Right renal cortex interstitium (tissue), 3 donors: Measurements from ENCODE around the gene UBE2J2. TPM values are rescaled to one million over a fixed set of nuclear protein-coding genes. Genes with fewer than 3 reads are reported as not detected.
"Not testable (repeated sequence)": the region's sequence is repeated elsewhere in the genome, so short reads cannot be mapped to it uniquely, and the experiment has no call there.

Source experiments
- DNase-seq, 3 donors: peaks; one replicate each; pipeline ENCODE4 v3.0.0-alpha.2; 2013; ENCODE audit warnings: low read depth in 3 of 3, low spot score in 2 of 3
- polyA plus RNA-seq, 3 donors: library from polyadenylated mRNA; unstranded; fragments of 120-200 nt; gene quantifications; one replicate each; pipeline ENCODE4 v1.2.1, GENCODE V29; 2013; ENCODE audit not compliant: insufficient read length in 3 of 3

UBE2J2 gene
- polyA plus RNA-seq, 3 donors, result 40.5 to 42.7 (median 42.1) TPM

DNA sequence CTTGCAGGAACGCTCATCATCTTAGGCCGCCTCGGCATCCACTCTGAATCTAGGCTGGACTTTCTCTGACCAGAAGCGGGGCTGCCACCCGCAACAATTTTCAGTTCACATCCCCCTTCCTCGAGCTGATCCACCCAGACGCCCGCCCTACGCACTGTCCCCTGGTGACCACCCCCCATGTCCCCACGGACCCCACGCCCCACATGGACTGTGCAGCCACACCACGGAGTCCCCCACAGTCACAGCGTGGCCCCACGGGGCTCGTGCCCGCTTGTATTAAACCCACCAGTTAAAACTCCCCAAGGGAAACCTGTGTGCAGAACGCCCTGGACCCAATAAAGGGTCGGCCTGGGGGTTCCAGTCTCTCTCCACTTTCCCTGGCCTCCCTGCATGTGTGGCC, 14.1 kb downstream of the UBE2J2 start:
- DNase-seq, result no peak

DNA sequence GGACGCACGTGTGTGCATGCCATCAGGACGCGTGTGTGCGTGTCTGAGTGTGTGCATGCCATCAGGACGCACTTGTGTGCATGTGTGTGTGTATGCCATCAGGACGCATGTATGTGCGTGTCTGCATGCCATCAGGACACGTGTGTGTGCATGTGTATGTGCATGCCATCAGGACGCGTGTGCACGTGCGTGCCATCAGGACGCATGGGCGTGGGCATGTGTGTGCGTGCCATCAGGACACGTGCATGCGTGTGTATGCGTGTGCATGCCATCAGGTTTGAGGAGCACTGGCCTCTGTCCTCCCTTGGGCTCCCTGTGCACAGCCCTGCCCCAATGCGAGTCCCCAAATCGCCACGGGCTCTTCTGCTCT, 14.6 kb downstream of the UBE2J2 start:
- DNase-seq, result no peak

DNA sequence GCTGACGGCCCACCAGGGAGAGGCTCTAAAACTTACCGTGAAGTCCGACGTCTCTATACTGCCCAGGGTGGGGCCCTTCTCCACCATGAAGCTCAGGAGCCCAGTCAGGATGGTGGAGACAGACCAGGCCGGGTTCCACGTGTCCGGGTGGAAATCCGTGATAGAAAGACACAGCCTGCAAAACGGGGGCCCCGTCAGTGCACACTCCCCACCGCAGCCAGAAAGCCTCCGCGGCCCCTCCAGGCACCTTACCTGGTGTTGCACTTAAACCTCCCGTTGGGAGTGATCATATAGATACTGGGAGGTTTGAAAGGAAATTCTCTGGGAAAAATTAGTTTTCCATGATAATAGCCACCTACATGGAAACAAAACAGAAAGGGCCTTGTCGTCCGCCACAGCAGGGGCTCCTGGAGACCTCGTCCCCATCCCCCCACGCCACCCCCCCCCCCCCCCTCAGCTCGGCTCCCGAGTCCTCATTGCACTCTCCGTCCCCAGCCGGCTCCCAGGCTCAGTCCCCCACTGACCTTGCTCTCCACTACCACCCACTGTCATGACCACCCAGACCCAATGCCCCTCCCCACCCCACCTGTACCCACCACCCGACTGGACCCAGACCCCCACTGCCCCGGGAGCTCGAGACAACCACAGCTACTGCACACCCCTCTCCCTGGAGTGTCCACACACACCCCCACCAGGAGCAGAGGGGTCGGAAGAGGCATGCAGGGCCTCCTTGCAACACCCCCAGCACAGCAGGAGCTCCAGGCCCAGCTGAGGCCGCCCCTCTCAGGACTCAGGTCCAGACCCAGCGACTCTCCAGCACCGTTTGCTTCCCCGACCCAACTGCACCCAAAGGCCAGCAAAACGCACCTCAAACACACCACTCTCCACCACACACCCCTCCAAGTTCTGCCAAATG, 16.4 kb downstream of the UBE2J2 start:
- no peak for DNase-seq

DNA sequence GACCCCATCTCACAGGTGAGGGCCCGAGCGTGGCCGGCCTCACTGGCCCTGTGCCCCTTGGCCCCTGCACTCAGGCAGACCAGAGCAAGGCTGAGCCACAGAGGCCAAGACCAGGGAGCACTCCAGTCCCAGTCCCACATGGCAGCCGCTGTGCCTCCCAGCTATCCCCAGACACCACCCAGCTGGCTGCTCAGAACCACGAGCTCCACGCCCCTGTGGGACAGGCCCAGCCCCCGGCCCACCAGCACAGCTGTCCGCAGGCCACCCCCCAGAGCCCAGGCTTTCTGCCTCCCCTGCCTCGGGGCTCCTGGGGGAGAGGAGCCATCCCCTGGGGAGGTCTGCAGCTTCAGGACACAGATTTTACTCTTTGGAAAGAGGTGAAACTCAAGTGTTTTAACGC, 18.0 kb downstream of the UBE2J2 start:
- DNase-seq, result no peak

DNA sequence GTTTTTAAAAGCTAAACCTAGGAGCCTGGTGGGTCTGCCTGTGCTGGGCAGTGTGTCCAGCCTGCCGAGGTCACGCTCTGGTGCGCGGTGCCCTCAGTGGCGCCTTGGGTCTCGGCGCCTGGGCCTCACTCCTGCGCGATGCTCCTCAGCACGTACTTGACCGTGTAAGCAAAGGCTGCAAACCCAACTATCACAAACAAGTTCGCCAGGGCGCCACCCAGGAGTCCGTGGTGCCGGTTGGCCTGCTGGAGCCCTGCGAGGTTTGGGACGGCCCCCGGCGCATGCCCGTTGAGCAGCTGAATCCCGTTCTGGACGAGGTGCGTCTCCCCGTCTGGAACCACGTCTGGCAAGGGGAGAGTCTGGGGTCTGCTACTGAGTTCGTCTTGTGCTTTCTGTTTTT, 18.6 kb downstream of the UBE2J2 start:
- no peak for DNase-seq

DNA sequence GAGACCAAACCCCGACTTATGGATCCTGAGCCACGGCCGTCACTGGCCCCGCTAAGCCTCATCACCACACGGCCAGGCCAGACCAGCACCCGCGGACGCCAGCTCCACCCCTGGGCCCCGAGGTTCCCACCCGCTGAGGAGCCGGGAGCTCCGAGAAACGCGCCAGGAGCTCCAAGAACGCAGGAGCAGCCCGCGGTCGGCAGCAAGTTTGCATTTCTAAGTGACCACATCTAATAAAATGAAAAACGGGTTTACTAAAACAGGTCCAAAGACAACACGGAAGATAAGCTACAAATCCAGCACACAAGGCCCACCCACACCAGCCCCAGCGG, 19.0 kb downstream of the UBE2J2 start:
- DNase-seq, result no peak

DNA sequence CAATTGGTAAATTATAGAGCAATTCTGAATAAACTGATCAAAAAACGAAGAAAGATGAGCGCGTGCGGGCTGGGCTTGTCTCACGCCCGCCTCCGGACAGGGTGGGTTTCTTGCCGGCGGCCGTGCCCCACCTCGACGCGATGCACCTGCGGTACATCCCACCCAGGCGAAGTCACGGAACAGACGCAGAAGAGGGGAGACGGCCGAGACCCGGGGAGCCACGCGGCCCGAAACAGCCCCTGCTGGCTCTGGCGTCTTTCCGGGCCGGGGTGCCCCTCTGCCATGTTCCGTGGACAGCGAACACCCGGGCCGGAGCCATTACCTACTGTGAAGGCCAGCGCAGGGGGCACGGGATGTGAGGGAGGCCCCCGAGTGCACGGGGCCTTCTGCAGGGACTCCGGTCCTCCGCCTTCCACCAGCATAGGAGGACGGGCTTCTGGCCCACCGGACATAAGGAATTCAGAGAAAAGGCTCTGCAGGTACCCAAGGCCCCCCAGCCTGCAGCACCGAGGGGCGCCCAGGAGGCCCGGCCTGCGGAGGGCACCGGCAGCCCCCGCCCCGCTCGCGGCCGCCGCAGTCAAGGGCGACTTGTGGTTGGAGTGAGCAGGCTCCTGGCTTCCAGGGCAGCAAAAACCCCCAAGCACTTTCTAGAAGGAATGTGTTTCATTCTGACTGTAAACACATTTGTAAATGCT, 19.5 kb downstream of the UBE2J2 start:
- no peak for DNase-seq

DNA sequence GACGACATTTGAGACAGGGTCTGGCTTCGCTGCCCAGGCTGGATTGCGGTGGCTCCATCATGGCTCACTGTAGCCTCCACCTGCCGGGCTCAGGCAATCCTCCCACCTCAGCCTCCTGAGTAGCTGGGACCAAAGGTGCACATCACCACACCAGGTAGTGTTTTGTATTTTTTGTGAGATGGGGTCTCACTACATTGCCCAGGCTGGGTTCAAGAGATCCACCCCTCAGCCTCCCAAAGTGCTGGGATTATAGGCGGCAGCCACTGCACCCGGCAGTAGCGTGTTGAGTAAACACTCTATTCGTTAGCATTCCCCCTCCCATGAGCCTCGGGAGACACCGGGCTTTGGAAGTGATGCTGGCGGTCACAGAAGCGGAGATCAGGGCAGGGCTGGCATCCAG, 20.3 kb downstream of the UBE2J2 start:
- DNase-seq, result no peak

DNA sequence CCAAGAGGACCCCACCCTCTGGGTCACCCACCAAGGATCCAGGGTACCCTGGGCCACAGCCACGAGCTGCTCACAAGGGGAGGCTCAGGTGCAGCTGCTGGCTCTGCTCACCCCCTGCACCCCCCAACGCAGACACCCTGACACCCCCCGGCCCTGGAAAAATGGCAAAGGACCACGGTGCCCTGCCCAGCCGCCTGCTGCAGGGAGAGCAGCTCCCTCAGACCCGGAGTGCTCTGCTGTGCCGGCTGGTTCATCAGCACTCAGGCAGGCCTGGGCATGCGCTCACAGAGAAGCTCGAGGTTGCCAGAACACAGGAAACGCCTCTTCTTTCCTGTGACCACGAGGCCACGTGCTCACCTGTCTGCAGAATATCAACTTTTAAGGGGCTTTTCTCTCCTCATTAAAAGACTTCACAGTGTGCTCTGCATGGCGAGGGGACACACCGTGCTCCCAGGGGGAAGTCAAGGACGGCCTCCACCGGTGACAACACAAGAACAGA, 22.8 kb downstream of the UBE2J2 start:
- no peak for DNase-seq

DNA sequence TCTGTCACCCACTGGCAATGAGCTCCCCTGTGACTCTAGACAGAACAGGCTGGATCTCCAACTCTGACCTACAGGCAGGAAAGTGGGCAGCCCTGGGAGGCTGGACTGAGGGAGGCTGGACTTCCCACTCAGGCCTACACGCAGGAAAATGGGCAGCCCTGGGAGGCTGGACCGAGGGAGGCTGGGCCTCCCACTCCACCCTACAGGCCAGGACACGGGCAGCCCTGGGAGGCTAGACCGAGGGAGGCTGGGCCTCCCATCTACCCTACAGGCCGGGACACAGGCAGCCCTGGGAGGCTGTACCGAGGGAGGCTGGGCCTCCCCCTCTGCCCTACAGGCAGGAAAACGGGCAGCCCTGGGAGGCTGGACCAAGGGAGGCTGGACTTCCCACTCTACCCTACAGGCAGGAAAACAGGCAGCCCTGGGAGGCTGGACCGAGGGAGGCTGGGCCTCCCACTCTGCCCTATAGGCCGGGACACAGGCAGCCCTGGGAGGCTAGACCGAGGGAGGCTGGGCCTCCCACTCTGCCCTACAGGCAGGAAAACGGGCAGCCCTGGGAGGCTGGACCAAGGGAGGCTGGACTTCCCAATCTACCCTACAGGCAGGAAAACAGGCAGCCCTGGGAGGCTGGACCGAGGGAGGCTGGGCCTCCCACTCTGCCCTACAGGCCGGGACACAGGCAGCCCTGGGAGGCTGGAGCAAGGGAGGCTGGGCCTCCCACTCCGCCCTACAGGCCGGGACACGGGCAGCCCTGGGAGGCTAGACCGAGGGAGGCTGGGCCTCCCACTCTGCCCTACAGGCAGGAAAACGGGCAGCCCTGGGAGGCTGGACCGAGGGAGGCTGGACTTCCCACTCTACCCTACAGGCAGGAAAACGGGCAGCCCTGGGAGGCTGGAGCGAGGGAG, 25.4 kb downstream of the UBE2J2 start:
- not testable (repeated sequence) for DNase-seq

DNA sequence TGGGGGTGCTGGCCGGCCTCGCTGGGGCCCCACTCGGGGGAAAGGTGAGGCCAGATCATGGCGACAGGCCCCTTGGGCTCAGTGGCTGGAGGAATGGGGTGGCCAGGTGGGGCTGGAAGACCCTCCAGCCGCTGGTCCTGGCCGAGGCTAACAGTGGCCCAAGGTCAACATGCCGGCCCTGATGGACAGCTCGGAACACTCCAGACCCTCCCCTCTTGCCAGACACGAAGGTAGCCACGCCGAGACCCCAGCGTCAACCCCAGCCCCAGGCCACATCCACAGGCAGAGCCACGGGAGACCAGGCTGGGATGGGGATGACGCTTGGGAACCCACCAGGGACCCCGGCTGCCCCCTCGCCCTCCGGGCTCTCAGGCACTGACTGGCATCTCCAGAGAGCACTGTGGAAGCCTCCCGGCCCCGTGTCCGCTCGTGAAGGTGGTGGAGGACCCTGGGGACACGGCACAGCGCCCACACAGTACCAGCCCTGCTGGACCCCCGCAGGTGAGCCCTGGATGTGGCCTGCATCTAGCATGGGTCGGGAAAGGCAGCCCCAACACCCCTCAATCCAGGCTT, 26.2 kb downstream of the UBE2J2 start:
- DNase-seq, result no peak

DNA sequence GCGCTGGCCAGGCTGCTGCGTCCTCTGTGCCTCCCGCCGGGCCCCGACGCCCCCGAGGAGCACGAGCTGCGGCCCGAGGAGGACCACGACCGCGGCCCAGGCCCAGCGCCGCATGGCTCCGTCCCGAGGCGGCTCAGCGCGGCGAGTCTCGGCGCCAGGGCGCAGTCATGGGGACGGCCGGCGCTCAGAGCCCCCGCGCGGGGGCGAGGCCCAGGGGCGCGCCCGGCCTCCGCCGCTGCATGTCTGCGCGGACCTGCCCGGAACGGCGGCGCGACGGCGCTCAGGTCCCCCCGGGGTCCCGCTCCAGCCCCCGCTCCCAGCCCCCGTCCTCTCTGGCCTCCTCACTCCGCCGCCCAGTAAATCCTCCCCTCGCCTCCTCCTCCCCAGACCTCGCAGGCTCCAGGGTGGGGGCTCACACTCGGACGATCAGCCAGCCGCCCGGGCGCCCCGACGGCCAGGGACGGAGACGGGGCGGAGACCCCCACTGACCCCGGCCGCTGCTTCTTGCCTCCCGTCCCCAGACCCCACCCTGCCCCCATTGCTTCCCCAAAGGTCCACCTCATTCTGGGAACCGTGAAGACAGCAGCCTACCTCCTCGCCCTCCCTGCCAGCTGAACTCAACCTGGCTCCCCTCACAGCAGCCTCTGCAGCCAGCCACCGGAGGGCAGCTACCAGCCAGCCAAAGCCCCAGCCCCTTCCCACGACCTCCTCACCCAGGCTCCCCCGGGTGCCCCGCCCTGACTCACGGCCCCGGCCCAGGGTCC, 26.9 kb downstream of the UBE2J2 start, which contains the start of gene C1QTNF12:
TSS of gene C1QTNF12 (minus strand) at position 146 of the 764 bp plus-strand sequence. CDS start at position 114, 32 bp downstream.
- no peak for DNase-seq

DNA sequence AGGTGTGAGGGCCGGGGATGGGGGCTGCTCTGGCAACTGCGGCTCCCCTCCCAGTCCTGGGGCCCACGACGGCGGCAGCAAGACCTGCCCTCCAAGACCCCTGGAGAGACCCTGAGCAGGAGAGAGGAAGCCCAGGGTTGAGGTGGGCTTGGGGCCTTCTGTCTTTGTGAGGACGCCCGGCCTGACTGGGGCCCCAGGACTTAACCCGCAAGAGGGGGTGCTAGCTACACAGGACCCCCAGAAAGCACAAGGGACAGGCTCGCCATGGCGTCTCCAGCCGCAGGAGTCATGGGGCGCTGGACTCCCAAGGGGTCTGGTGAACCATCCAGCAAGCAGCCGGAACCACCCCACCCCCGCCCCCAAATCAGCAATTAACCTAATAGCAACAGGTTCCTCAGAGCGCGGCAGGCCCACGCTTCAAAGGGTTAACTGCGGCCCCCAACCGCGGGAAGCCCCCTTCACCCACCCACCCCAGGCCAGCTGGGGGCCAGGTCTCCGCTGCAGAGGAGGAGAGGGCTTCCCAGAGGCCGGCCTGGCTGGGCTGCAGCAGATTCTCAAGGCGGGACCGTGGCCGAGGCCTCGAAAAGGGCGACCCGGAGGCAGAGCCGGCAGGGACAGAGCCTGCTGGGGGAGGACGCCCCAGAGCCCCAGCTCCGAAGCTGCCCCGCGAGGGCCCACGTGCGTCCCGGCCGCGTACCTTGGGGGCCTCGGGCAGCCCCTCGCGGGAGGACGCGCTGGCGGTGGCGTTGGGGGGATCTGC, 27.7 kb downstream of the UBE2J2 start:
- DNase-seq, result no peak

DNA sequence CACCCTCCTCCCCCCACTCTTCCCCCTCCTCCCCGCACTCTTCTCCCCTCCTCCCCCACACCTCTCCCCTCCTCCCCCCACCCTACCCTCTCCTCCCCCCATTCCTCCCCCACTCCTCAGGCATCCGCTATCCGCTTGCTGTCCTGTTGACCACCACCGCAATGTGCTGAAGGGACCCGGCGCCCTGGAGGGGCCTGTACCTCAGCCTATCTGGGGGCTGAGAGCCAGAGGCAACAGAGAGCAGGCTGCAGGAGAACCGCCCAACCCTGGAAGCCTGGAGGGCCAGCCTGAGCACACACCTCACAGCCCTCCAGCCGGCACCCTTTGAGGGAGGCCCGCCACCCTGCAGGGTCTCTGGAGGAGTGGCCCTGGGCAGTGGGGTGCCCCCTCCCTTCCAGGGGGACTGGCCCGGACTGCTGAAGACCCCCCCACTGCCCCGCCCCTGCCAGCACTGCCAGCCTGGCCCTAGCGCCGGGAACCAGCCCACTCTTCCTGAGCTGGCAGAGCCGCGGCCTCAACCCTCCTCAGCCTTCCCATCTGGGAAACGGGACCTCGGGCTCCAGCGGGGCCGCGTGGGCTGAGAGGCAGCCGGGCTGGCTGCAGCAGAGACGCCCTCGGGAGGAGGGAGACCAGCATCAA, 28.4 kb downstream of the UBE2J2 start:
- no peak for DNase-seq

DNA sequence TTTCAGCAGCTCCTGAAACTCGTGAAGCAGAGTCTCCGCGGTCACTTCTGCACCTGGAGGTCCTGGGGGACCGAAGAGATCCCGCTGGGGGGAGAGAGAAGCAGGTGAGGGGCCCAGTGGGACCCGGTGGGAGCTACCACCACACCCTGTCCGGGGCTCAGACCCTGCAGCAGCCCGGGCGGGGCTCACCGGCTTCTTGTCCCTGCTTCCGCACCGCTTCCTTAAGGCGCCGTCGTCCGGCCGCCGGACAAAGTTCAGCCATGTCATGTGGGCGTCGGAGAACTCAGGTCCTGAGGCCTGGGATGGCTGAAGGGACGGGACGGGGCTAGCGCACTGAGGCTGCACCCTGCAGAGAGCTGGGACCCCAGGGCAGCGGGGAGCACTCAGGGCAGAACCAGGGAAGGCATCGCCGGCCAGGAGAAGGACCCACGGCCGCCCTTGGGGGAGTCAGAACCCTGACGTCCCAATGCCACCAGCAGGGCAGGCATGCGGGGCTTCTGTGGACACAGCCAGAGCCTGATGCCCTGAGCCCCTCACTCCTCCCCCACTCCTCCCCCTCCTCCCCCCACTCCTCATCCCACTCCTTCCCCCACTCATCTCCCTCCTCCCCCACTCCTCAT, 29.4 kb downstream of the UBE2J2 start:
- DNase-seq, result no peak

DNA sequence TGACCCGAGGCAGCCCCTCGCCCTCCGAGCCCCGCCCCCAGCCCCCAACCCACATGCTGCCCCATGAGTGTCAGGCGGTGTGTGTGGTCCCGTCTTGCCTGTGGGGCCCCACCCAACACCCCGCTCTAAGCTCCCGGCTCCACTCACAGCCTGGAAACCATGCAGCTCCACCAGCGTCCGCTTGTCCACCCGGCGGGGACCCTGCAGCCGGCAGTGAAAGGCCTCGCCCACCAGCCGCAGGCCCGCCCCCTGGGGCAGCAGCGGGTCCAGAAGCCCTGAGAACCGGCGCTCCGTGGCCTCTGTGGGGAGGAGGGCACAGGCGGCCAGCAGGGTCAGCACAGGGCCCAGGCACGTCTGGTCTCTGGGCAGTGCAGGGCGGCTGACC, 29.9 kb downstream of the UBE2J2 start:
- no peak for DNase-seq

DNA sequence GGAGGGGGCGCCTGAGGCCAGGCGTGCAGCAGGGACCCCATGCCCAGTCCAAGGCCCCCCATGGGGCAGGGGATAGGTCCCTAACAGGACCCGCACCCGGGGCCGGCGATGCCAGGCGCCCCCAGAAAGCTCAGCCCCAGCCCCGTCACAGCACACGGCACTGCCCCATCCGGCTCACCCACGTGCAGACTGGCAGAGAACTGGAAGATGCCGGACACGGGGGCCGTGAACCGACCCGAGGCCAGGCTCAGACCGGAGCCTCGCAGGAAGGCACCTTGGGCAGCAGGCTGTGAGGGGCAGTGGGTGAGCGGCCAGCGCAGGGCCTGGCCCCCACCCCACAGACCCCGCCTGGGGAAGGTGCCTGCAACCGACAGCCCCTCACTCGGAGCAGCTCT, 30.4 kb downstream of the UBE2J2 start:
- no peak for DNase-seq
